Non-pigmented ciliary epithelial cell (primary cell): ENCODE data around the gene HMGB4.

Experiments used
- DNase-seq: peaks from one replicate; pipeline ENCODE4 v3.0.0-alpha.2; 2010; ENCODE audit warnings: low read depth

Gene HMGB4

GRCh38 chr1:33863779-33864178 is at the start of gene HMGB4:
HMGB4 (plus strand) TSS chr1:33864079; CDS start chr1:33864192, 113 bp downstream.
- DNase-seq = no peak

GRCh38 chr1:33814166-33814565 is 49.7 kb upstream of the HMGB4 start:
- DNase-seq = no peak

GRCh38 chr1:33815061-33815460 is 48.8 kb upstream of the HMGB4 start:
- peak; percentile 18 for DNase-seq

- no peak for DNase-seq
Measured at GRCh38 chr1:33818071-33818470, 45.8 kb upstream of the HMGB4 start.

- no peak for DNase-seq
Measured at GRCh38 chr1:33819290-33819912, 44.5 kb upstream of the HMGB4 start.

GRCh38 chr1:33819913-33820311 is 44.0 kb upstream of the HMGB4 start:
- DNase-seq = no peak

- DNase-seq = no peak
Measured at GRCh38 chr1:33820804-33821203, 43.1 kb upstream of the HMGB4 start.

GRCh38 chr1:33821291-33821690 is 42.6 kb upstream of the HMGB4 start:
- DNase-seq = no peak

- no peak for DNase-seq
Measured at GRCh38 chr1:33822396-33822795, 41.5 kb upstream of the HMGB4 start.

GRCh38 chr1:33823401-33823800 is 40.5 kb upstream of the HMGB4 start:
- no peak for DNase-seq

GRCh38 chr1:33823830-33824229 is 40.0 kb upstream of the HMGB4 start:
- DNase-seq = no peak

- no peak for DNase-seq
Measured at GRCh38 chr1:33824321-33824720, 39.6 kb upstream of the HMGB4 start.

GRCh38 chr1:33824971-33825370 is 38.9 kb upstream of the HMGB4 start:
- DNase-seq = no peak

GRCh38 chr1:33825506-33825905 is 38.4 kb upstream of the HMGB4 start:
- no peak for DNase-seq

GRCh38 chr1:33826311-33826710 is 37.6 kb upstream of the HMGB4 start:
- no peak for DNase-seq

- DNase-seq = no peak
Measured at GRCh38 chr1:33826711-33827110, 37.2 kb upstream of the HMGB4 start.

- DNase-seq = no peak
Measured at GRCh38 chr1:33828059-33828458, 35.8 kb upstream of the HMGB4 start.

GRCh38 chr1:33828654-33829053 is 35.2 kb upstream of the HMGB4 start:
- no peak for DNase-seq

GRCh38 chr1:33836911-33837310 is 27.0 kb upstream of the HMGB4 start:
- no peak for DNase-seq

- no peak for DNase-seq
Measured at GRCh38 chr1:33837635-33838034, 26.2 kb upstream of the HMGB4 start.

- DNase-seq = no peak
Measured at GRCh38 chr1:33841494-33841893, 22.4 kb upstream of the HMGB4 start.

- DNase-seq = no peak
Measured at GRCh38 chr1:33842348-33842747, 21.5 kb upstream of the HMGB4 start.

GRCh38 chr1:33844166-33844565 is 19.7 kb upstream of the HMGB4 start:
- no peak for DNase-seq

GRCh38 chr1:33846861-33847260 is 17.0 kb upstream of the HMGB4 start:
- no peak for DNase-seq
